HFF-Myc (cell line): ENCODE results near the gene GRIP1.

Source experiments
- DNase-seq: peaks from one replicate; pipeline ENCODE4 v3.0.0-alpha.2; 2011; ENCODE audit warnings: low read depth; ENCODE audit errors: extremely low read depth
- H3K4me3 ChIP-seq: replicated peaks from 2 replicates; pipeline ENCODE4 v1.5.1; 2011; ENCODE audit warnings: low read depth, mild to moderate bottlenecking, control low read depth, low read length
- TF ChIP-seq, protein P1 (sequence below): IDR thresholded peaks from 2 replicates; pipeline ENCODE4 v1.5.1; 2012; ENCODE audit warnings: mild to moderate bottlenecking, low read depth, low read length, control low read depth; ENCODE audit errors: missing control alignments

The GRIP1 gene

GRCh38 chr12:66717036-66717673 lies 38.3 kb upstream of the GRIP1 start:
- no peak for DNase-seq
- H3K4me3 ChIP-seq: no peak overlapping the region
- TF ChIP-seq, protein P1, sequence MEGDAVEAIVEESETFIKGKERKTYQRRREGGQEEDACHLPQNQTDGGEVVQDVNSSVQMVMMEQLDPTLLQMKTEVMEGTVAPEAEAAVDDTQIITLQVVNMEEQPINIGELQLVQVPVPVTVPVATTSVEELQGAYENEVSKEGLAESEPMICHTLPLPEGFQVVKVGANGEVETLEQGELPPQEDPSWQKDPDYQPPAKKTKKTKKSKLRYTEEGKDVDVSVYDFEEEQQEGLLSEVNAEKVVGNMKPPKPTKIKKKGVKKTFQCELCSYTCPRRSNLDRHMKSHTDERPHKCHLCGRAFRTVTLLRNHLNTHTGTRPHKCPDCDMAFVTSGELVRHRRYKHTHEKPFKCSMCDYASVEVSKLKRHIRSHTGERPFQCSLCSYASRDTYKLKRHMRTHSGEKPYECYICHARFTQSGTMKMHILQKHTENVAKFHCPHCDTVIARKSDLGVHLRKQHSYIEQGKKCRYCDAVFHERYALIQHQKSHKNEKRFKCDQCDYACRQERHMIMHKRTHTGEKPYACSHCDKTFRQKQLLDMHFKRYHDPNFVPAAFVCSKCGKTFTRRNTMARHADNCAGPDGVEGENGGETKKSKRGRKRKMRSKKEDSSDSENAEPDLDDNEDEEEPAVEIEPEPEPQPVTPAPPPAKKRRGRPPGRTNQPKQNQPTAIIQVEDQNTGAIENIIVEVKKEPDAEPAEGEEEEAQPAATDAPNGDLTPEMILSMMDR: no peak

DNA sequence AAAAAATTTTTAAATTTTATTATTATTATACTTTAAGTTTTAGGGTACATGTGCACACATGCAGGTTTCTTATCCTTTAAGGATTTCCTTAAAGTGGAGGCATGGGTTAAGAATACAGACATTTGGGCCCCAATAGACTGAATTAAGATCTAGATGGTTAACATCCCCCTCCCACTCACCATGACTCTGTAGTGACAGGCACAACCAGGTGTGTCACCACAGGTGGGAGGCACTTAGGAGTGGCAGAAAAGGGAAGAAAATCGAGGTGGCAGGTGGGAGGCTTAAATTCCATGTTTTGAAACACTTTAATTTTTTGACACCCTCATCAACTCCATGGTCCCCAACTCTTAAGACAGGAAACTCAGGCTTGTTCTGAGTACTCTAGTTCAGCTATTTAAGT lies 37.6 kb upstream of the GRIP1 start:
- TF ChIP-seq, protein P1: no peak
- DNase-seq: no peak
- no peak overlapping the region for H3K4me3 ChIP-seq

- DNase-seq: no peak
- no peak overlapping the region for H3K4me3 ChIP-seq
- TF ChIP-seq, protein P1: no peak
Measured at GRCh38 chr12:66714709-66715108, 35.8 kb upstream of the GRIP1 start.

DNA sequence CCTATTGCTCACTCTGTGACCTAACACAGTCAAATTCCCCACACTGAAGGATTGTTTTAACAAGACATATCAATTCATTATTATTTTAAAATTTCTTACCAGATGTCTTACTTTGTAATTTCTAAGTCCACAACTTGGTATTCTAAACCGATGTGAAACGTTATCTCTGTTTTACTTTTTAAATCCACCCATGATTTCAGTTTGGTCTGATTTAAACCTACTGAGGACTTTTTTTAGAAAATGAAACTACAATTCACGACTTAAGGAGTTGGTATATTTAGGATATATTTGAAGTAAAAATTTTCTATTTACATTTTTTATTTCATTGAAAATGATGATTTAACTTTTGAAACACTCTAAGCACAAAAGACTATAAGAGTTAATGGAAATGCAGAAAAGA lies 35.1 kb upstream of the GRIP1 start:
- no peak overlapping the region for H3K4me3 ChIP-seq
- no peak for DNase-seq
- TF ChIP-seq, protein P1: no peak

GRCh38 chr12:66709893-66710292 lies 31.0 kb upstream of the GRIP1 start:
- no peak for DNase-seq
- H3K4me3 ChIP-seq: no peak overlapping the region
- TF ChIP-seq, protein P1: no peak

GRCh38 chr12:66709457-66709773 lies 30.5 kb upstream of the GRIP1 start:
- TF ChIP-seq, protein P1: no peak
- DNase-seq: no peak

More at GRCh38 chr12:66709457-66709773, 30.5 kb upstream of the GRIP1 start:
- H3K4me3 ChIP-seq: no peak overlapping the region
